Activated B cell treated with CpG ODN at 0.5 μM for 24 hours (primary cell): Measurements from ENCODE around the gene C14orf132. TPM values are rescaled to one million over a fixed set of nuclear protein-coding genes. Genes with fewer than 3 reads are reported as not detected.

Experiments used
- ATAC-seq: fragments of 200-7000 bp; cut with Tn5 transposase; one replicate; pipeline ENCODE4 v1.10.0; 2021; ENCODE audit warnings: low read depth, mild to moderate bottlenecking, moderate library complexity
- CTCF ChIA-PET: fragments of 350-600 bp; sonication (Branson Sonifier 250); formaldehyde crosslinking; loops from one replicate; lab custom pipeline; 2021; ENCODE audit warnings: antibody characterized with exemption; lab: Charles Lee
- POLR2A ChIA-PET: fragments of 350-600 bp; sonication (Branson Sonifier 250); formaldehyde crosslinking; loops from one replicate; lab custom pipeline; 2021; ENCODE audit warnings: antibody characterized with exemption; lab: Charles Lee
- DNase-seq: peaks from one replicate; pipeline ENCODE4 v3.0.0; 2022
- H3K27ac Mint-ChIP-seq: one replicate; pipeline ENCODE4 v1.8.0; 2020; ENCODE audit warnings: mixed read lengths
- H3K27me3 Mint-ChIP-seq: one replicate; pipeline ENCODE4 v1.8.0; 2021; ENCODE audit warnings: mixed read lengths
- H3K36me3 Mint-ChIP-seq: one replicate; pipeline ENCODE4 v1.8.0; 2021; ENCODE audit warnings: low read depth, mixed read lengths
- H3K4me1 Mint-ChIP-seq: one replicate; pipeline ENCODE4 v1.8.0; 2021; ENCODE audit warnings: mixed read lengths
- H3K4me3 Mint-ChIP-seq: one replicate; pipeline ENCODE4 v1.8.0; 2020; ENCODE audit warnings: mild to moderate bottlenecking, mixed read lengths
- H3K9me3 Mint-ChIP-seq: one replicate; pipeline ENCODE4 v1.8.0; 2020; ENCODE audit warnings: mixed read lengths
- CTCF ChIP-seq: fragments of 200-600 bp; IDR thresholded peaks from one replicate; pipeline ENCODE4 v1.8.0; 2022; ENCODE audit warnings: antibody characterized with exemption, mild to moderate bottlenecking
- intact Hi-C: fragments of 100-400 bp; cut with micrococcal nuclease; formaldehyde crosslinking; loops from one replicate; pipeline ENCODE4 v1.15.1; 2024
- total RNA-seq: library from RNA; stranded (reverse); gene quantifications from 2 replicates; pipeline ENCODE4 v1.2.3, GENCODE V29; 2022

Gene C14orf132
- total RNA-seq, 1 donor from 2014 or later = 0.16 TPM

- peaks cover 38% of the 10 kb centered on the region for H3K27me3 Mint-ChIP-seq
- H3K4me1 Mint-ChIP-seq = no peaks in the 10 kb centered on the region
- no peak for TF ChIP-seq CTCF
- H3K36me3 Mint-ChIP-seq = no peaks in the 10 kb centered on the region
- no peak overlapping the region for H3K4me3 Mint-ChIP-seq
- intact Hi-C loops = no loop called here
- H3K27ac Mint-ChIP-seq = no peak overlapping the region
- no peak for DNase-seq
- H3K9me3 Mint-ChIP-seq = no peaks in the 10 kb centered on the region
- POLR2A ChIA-PET = no interaction called here
- ATAC-seq = no peak
- CTCF ChIA-PET = no interaction called here
Observed at GRCh38 chr14:96060186-96060933, 21.2 kb downstream of the C14orf132 start.

- H3K4me3 Mint-ChIP-seq = no peak overlapping the region
- H3K36me3 Mint-ChIP-seq = no peaks in the 10 kb centered on the region
- TF ChIP-seq CTCF = no peak
- DNase-seq (no peak), ATAC-seq (no peak)
- peaks cover 27% of the 10 kb centered on the region for H3K27me3 Mint-ChIP-seq
- ChIA-PET CTCF (no interaction called here), POLR2A (no interaction called here)
- no peaks in the 10 kb centered on the region for H3K4me1 Mint-ChIP-seq
- H3K9me3 Mint-ChIP-seq = no peaks in the 10 kb centered on the region
- no peak overlapping the region for H3K27ac Mint-ChIP-seq
- intact Hi-C loops = no loop called here
Observed at GRCh38 chr14:96062010-96062409, 22.8 kb downstream of the C14orf132 start.

DNA sequence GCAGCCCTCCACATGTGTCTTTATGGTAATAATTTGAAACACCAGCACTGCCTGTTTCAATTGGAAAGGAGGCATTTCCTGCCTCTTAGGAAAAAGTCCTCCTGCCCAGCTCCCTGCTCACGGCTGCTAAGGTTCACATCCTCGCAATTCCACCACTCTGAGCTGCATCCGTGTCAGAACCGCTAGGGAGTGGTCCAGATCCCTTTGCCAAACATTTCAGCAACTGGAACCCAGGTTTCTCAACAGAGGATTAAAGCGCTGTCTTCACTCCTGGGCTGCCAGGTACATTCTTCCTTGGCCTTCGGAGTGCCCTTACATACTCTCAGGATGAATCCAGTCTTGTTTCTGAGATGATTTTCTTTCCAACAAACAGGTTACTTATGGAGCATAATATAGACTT, 23.3 kb downstream of the C14orf132 start:
- Mint-ChIP-seq H3K9me3 (no peaks in the 10 kb centered on the region), H3K4me3 (no peak overlapping the region), H3K36me3 (no peaks in the 10 kb centered on the region), H3K4me1 (no peaks in the 10 kb centered on the region), H3K27ac (no peak overlapping the region), H3K27me3 (peaks cover 27% of the 10 kb centered on the region)
- intact Hi-C loops = no loop called here
- TF ChIP-seq CTCF = no peak
- CTCF ChIA-PET = no interaction called here
- no peak for ATAC-seq
- POLR2A ChIA-PET = no interaction called here
- DNase-seq = no peak

DNA sequence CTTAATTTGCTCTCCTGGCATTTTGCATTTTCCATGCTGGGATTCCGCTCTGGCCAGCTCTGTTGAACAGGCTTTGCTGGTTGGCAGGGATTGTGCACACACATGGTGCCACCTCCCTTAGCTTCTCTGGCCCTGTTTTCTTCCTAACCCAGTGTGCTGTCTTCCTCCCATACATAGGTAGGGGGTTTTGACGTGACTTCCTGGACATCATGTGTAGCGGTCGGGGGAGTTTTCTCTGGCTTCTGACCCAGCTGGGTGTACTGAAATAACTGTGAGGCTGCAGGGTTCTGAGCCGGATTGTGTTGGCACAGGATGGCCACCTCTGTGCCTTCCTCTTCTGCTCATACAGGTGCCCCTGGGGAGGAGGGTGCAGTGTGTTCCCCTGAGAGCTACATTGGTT, 25.7 kb downstream of the C14orf132 start:
- intact Hi-C loops = no loop called here
- Mint-ChIP-seq H3K27me3 (peaks cover 18% of the 10 kb centered on the region), H3K9me3 (no peaks in the 10 kb centered on the region), H3K4me1 (no peaks in the 10 kb centered on the region), H3K36me3 (no peaks in the 10 kb centered on the region), H3K4me3 (no peak overlapping the region), H3K27ac (no peak overlapping the region)
- DNase-seq (no peak), ATAC-seq (no peak)
- POLR2A ChIA-PET = no interaction called here
- TF ChIP-seq CTCF = no peak
- CTCF ChIA-PET = no interaction called here

DNA sequence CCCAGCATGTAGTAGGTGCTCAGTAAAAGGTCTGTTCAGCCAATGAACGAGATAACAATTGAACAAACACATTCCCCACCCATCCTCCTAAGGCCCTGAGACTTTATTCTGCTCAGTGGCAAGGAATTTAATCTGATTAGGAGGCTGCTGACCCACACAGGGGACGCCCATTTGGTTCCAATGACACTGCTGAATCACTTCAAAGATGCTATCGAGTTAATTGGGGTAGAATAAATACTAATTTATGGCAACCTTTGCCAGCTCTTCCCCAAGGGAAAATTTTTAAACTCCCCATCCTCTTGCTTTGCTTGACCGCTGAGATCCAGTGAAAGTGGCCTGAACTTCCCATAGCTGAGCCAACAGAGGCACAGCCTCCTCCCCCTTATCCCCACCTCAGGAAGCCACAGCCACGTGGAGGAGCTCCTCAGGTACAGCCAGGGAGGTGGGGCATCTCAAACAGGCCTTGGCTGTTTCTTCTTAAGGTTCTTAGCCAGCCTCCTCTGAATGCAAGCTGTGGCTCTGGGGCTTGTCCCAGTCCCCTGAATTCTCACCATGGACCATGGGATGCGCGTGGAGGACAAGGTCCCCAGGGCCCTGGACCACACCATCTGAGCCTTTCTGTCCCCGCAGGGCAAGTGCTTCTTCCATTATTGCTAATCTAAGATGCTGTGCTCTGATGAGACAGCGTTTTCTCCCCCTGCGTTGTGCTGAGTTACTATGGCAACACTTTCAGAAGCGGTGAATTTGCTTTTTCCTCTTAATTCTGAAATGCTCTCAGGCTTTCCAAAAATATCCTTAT, 26.7 kb downstream of the C14orf132 start:
- POLR2A ChIA-PET = no interaction called here
- CTCF ChIA-PET = no interaction called here
- no peak for TF ChIP-seq CTCF
- Mint-ChIP-seq H3K27me3 (peaks cover 13% of the 10 kb centered on the region), H3K36me3 (no peaks in the 10 kb centered on the region), H3K9me3 (no peaks in the 10 kb centered on the region), H3K27ac (no peak overlapping the region), H3K4me1 (no peaks in the 10 kb centered on the region), H3K4me3 (no peak overlapping the region)
- intact Hi-C loops = no loop called here
- DNase-seq = no peak
- no peak for ATAC-seq
